Stomach (tissue), 9 donors: ENCODE data around the gene MSH5. TPM values are rescaled to one million over a fixed set of nuclear protein-coding genes. Genes with fewer than 3 reads are reported as not detected.

ENCODE experiments used
- DNase-seq, 2 donors: peaks; one replicate each; pipeline versions ENCODE4 v3.0.0 to v3.0.0-alpha.2; 2013 to 2019
- H3K27ac ChIP-seq, 5 donors: fragments of 200-600 bp in 4 of 5; sonication (generic) in 4 of 5; one replicate each; pipeline ENCODE4 v1.5.1; 2013 to 2019; ENCODE audit warnings: mild to moderate bottlenecking in 1 of 5, moderate library complexity in 1 of 5
- H3K27me3 ChIP-seq, 3 donors: fragments of 200-600 bp; sonication (generic); one replicate each; pipeline ENCODE4 v1.5.1; 2017 to 2019; ENCODE audit warnings: mixed run types in 1 of 3
- H3K36me3 ChIP-seq, 4 donors: fragments of 200-600 bp; sonication (generic); 1 replicate in 3 of 4; 2 replicates in 1 of 4; pipeline ENCODE4 v1.5.1; 2016 to 2019
- H3K4me1 ChIP-seq, 4 donors: fragments of 200-600 bp; sonication (generic); one replicate each; pipeline ENCODE4 v1.5.1; 2016 to 2019
- H3K4me3 ChIP-seq, 4 donors: fragments of 200-600 bp; sonication (generic) in 3 of 4; one replicate each; pipeline ENCODE4 v1.5.1; 2016 to 2019; ENCODE audit warnings: mild to moderate bottlenecking in 1 of 4
- H3K9me3 ChIP-seq, 4 donors: fragments of 200-600 bp; sonication (generic); one replicate each; pipeline ENCODE4 v1.5.1; 2016 to 2019
- EP300 ChIP-seq: sonication (generic); formaldehyde crosslinking; IDR thresholded peaks from one replicate; pipeline ENCODE4 v1.6.1; 2017; ENCODE audit warnings: antibody characterized with exemption
- POLR2A ChIP-seq, 4 donors: fragments of 450-650 bp; IDR thresholded peaks; one replicate each; pipeline ENCODE4 v1.6.1; 2016; ENCODE audit warnings: antibody characterized with exemption in 4 of 4, control low read depth in 2 of 4, mild to moderate bottlenecking in 1 of 4, moderate library complexity in 1 of 4
- POLR2AphosphoS5 ChIP-seq, 3 donors: sonication (generic); formaldehyde crosslinking; IDR thresholded peaks; one replicate each; pipeline ENCODE4 v1.6.1; 2016; ENCODE audit warnings: antibody characterized with exemption in 3 of 3
- WGBS, 5 donors: extraction: QIAGEN DNeasy Blood & Tissue Kit in 3 of 5; methylation state at CpG; one replicate each; pipeline versions ENCODE4 v1.1.5 to v1.1.7; 2013 to 2018; 5-methylcytosine and 5-hydroxymethylcytosine counted together
- intact Hi-C: fragments of 100-400 bp; cut with DNase I; formaldehyde crosslinking; loops from one replicate; pipeline ENCODE4 v1.15.1; 2023; ENCODE audit warnings: low total_unique reads
- polyA plus RNA-seq, 3 donors: library from polyadenylated mRNA; stranded (reverse); fragments of 200-250 nt; gene quantifications; one replicate each; pipeline ENCODE4 v1.2.3, GENCODE V29; 2013
- total RNA-seq, 5 donors: library from RNA; depleted of rRNA; stranded (reverse); fragments of >200 nt; gene quantifications; one replicate each; pipeline versions ENCODE4 v1.1.0 to v1.2.3, GENCODE V29; 2014 to 2016
- TF ChIP-seq, protein P1 (sequence below), 7 experiments: fragments of 450-650 bp in 4 of 7; fragments of 200-600 bp in 3 of 7; sonication (generic) in 3 of 7; IDR thresholded peaks; one replicate each; pipeline ENCODE4 v1.5.1; 2016 to 2019; ENCODE audit warnings: antibody characterized with exemption in 7 of 7, control low read depth in 2 of 7, mild to moderate bottlenecking in 1 of 7
- donor health status: healthy with polysubstance abuse.
- donor health status: Bipolar disorder and iron deficiency.
- donor health status: healthy.

The MSH5 gene
- total and polyA plus RNA-seq, 8 donors: 2.9 to 66.4 (median 10.9) TPM

DNA sequence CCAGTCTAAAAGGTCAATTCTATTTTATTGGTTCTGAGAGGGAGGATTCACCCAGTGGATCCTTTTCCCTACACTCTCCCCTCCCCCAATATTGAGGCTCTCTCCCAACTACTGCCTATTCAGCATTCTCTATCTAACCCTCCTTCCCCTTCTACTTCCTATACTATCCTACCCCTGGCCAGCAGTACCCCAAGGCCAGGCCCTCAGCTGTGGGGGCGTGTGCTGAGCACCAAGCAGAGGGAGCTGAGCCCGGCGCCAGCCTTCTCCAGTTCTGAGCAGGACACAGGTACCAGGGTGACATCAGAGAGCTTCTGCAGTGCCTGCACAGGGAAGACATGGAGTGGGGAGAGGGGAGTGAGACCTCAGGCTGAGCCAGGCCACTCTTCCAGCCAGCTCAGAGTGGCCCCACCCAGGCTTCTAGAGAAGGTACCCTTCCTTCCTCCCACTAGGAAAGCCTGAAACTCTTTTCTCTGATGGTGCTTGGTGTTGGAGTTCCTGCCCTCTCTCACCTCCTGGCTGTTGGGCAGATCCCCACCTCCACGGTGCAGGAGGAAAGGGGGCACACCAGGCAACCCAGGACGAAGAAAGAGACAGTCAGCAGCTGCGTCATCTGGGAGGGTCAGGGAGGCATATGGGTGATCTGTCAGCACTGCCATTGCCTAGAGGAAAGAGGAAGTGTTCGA is 12.6 kb upstream of the MSH5 start:
- no peaks in the 10 kb centered on the region for H3K27me3 ChIP-seq
- peaks cover 20 to 57% (median 37%) of the 10 kb centered on the region in 4 donors for H3K4me1 ChIP-seq
- DNase-seq: peak in 1 of 2 donors; percentile 58
- intact Hi-C loops: no loop called here
- peaks cover 28 to 51% (median 46%) of the 10 kb centered on the region in 4 donors for H3K36me3 ChIP-seq
- 70 to 90% (median 79%) methylated on average over 7 of the region's 7 CpGs for WGBS, 5 donors
- H3K4me3 ChIP-seq: no peak overlapping the region
- no peaks in the 10 kb centered on the region for H3K9me3 ChIP-seq
- H3K27ac ChIP-seq: peak overlapping the region; percentile 2 to 96 (median 95)
- TF ChIP-seq POLR2AphosphoS5 (IDR thresholded peaks at IDR 0.05) (no peak), POLR2A (IDR thresholded peaks at IDR 0.05) (no peak)

DNA sequence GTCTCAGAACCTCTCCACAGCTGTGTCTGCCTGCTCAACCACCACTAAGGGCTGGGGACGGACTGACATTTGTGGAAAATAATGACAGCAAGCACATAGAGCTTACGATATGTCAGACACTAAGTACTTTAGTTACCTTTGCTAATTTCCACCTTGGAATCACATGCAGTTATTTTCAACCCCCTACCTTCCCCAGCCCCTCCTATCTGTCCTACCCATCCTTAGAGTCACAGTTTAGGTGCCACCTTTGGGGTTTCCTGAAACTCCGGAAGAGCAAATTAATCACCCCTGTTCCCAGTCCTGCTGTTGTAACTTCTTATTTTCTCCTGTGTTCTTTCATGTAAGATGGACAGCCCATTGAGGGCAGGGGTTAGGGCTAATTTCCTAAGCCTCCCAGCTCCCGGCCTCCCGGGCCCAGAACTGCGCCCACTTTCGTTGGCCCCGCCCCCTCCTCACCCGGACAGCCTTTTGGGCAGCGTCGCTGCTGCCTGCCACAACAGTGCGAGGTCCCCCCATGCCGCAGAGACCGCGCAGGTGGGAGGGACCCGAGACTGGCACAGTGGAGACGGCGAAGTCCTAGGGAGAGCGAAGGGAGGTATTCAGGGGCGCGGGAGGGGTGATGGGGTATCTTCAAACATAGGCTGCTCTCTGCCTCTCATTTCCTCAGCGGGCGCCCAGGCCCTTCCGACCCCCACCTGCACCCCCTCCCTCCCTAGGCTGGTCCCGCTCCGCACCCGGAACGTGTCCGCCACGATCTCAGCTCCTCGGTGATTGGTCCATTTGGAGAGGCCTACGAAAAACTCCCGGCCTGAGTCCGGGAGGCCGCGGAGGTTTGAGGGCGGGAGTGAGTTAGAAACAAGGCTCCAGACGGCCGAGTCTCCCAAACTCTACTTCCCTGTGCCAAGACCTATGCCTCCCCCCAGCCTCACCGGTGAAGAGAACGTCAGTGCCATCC is 11.8 kb upstream of the MSH5 start:
- 78 to 85% (median 83%) methylated on average over 36 to 41 of the region's 41 CpGs for WGBS, 5 donors
- no peaks in the 10 kb centered on the region for H3K27me3 ChIP-seq
- H3K4me3 ChIP-seq: peak overlapping the region; percentile 61 to 91 (median 82)
- peaks cover 20 to 66% (median 39%) of the 10 kb centered on the region in 4 donors for H3K4me1 ChIP-seq
- intact Hi-C loops: no loop called here
- no peak for DNase-seq
- no peaks in the 10 kb centered on the region for H3K9me3 ChIP-seq
- peak overlapping the region in 4 of 5 donors; percentile 95 to 96 (median 96) for H3K27ac ChIP-seq
- TF ChIP-seq, protein P1, sequence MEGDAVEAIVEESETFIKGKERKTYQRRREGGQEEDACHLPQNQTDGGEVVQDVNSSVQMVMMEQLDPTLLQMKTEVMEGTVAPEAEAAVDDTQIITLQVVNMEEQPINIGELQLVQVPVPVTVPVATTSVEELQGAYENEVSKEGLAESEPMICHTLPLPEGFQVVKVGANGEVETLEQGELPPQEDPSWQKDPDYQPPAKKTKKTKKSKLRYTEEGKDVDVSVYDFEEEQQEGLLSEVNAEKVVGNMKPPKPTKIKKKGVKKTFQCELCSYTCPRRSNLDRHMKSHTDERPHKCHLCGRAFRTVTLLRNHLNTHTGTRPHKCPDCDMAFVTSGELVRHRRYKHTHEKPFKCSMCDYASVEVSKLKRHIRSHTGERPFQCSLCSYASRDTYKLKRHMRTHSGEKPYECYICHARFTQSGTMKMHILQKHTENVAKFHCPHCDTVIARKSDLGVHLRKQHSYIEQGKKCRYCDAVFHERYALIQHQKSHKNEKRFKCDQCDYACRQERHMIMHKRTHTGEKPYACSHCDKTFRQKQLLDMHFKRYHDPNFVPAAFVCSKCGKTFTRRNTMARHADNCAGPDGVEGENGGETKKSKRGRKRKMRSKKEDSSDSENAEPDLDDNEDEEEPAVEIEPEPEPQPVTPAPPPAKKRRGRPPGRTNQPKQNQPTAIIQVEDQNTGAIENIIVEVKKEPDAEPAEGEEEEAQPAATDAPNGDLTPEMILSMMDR (IDR thresholded peaks at IDR 0.05): no peak
- TF ChIP-seq POLR2AphosphoS5 (IDR thresholded peaks at IDR 0.05): no peak
- TF ChIP-seq POLR2A (IDR thresholded peaks at IDR 0.05): no peak
- TF ChIP-seq EP300: no peak
- H3K36me3 ChIP-seq: peaks cover 36 to 59% (median 54%) of the 10 kb centered on the region in 4 donors

DNA sequence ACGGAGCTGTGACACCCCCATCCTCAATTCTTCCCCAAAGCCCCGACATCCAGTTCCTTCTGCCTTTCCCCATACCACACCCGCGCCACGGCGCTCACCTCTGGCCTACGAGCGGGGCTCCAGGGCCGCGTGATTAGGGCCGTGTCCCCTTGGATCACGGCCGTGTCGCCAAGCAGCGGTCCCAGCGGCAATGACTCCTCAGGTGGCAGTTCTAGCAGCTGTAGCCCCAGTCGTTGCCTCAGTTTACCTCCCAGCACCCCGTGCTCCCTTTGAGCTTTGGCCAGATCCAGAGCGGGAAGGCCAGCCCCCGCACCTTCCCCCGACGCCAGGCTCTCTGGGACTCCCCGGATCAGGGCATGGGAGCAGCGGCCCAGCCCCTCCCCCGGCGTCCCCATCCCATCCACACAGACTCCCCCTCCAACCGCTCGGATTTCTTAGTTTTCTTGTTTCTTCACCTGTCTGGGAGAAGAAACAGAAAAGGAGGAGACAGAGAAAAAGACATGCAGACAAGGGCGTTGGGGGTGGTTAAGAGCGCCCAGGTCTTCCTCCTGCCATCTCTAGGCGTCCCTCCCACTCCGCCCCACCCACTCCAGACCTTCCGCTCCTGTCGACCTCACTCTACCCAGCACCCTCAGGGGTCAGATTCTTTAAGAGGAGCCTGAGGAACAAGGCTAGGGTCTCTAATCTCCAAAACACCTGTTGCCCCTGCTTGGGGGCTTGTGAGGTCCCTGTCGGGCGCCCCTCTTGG is 10.9 kb upstream of the MSH5 start, which contains the start of gene DDAH2:
Gene DDAH2 (minus strand): TSS at position 533 of the 748 bp plus-strand sequence. CDS start 138 bp downstream, at position 395.
- intact Hi-C loops: no loop called here
- Histone ChIP-seq H3K27ac (peak within 1 kb of the TSS; percentile 93 to 96 (median 95)), H3K4me1 (peaks cover 30 to 75% (median 48%) of the 10 kb centered on the region in 4 donors), H3K36me3 (peaks cover 46 to 69% (median 63%) of the 10 kb centered on the region in 4 donors), H3K27me3 (no peaks in the 10 kb centered on the region), H3K4me3 (peak within 1 kb of the TSS; percentile 61 to 91 (median 82)), H3K9me3 (no peaks in the 10 kb centered on the region)
- TF ChIP-seq POLR2A (IDR thresholded peaks at IDR 0.05) (no peak), EP300 (no peak), POLR2AphosphoS5 (IDR thresholded peaks at IDR 0.05) (no peak)
- TF ChIP-seq, protein P1 (IDR thresholded peaks at IDR 0.05): peak in 3 of 7 experiments; percentile 29 to 69 (median 51)
- DNase-seq: no peak
- 19 to 24% (median 22%) methylated on average over 31 to 36 of the region's 36 CpGs for WGBS, 5 donors

DNA sequence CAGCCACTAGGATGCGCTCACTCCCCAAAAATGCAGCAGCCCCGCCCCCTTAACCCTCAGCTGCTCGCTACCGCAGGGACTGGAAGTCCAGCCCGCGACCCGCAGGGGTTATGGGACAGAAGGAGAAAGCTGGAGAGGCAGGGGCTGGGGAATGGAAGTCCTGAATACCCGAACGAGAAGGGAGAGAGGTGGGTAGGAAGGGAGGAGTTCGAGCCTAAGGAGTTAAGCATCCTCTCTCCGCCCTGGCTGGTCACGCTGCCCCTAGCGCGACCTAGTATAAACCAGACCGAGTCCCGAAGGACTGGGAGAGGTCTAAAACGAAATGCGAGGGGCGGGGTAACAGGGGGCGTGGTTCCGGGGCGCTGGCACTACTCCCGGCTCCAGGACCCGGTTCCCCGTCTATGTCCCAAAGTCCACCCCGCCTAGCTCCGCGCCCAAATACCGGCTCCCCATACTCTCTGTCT is 10.3 kb upstream of the MSH5 start:
- peaks cover 46 to 74% (median 68%) of the 10 kb centered on the region in 4 donors for H3K36me3 ChIP-seq
- H3K27me3 ChIP-seq: no peaks in the 10 kb centered on the region
- peak overlapping the region; percentile 93 to 96 (median 95) for H3K27ac ChIP-seq
- H3K9me3 ChIP-seq: no peaks in the 10 kb centered on the region
- 0 to 1% (median 1%) methylated on average over 21 to 29 of the region's 29 CpGs for WGBS, 5 donors
- peak; percentile 92 to 97 for DNase-seq
- peaks cover 36 to 81% (median 54%) of the 10 kb centered on the region in 4 donors for H3K4me1 ChIP-seq
- H3K4me3 ChIP-seq: peak overlapping the region; percentile 61 to 91 (median 82)
- intact Hi-C loops: no loop called here
- TF ChIP-seq POLR2AphosphoS5 (IDR thresholded peaks at IDR 0.05) (peak; percentile 70 to 77 (median 76)), POLR2A (IDR thresholded peaks at IDR 0.05) (no peak), EP300 (no peak)
- TF ChIP-seq, protein P1 (IDR thresholded peaks at IDR 0.05): peak in 3 of 7 experiments; percentile 6 to 72 (median 26)
